DMS 273 (cell line): ENCODE measurements around the gene PDLIM7.

Experiments
- DNase-seq: peaks from one replicate; lab custom pipeline; 2025; ENCODE audit not compliant: unreplicated experiment; lab: John Stamatoyannopoulos, UW

The PDLIM7 gene

GRCh38 chr5:177446200-177447065 lies 51.0 kb downstream of the PDLIM7 start, which contains the start of gene PRR7:
PRR7 (plus strand) TSS chr5:177446814; CDS start chr5:177455068, 8,254 bp downstream.
- DNase-seq: peak; percentile 94

GRCh38 chr5:177445917-177446199 lies 51.5 kb downstream of the PDLIM7 start:
- no peak for DNase-seq

- DNase-seq: no peak
Observed at GRCh38 chr5:177445052-177445916, 52.1 kb downstream of the PDLIM7 start.

- DNase-seq: no peak
Observed at GRCh38 chr5:177444106-177445051, 53.0 kb downstream of the PDLIM7 start.

- no peak for DNase-seq
Observed at GRCh38 chr5:177443144-177443983, 54.0 kb downstream of the PDLIM7 start.

- no peak for DNase-seq
Observed at GRCh38 chr5:177442066-177442826, 55.2 kb downstream of the PDLIM7 start.

- no peak for DNase-seq
Observed at GRCh38 chr5:177440990-177441780, 56.2 kb downstream of the PDLIM7 start.

GRCh38 chr5:177440211-177440989 lies 57.0 kb downstream of the PDLIM7 start:
- peak; percentile 74 for DNase-seq

- no peak for DNase-seq
Observed at GRCh38 chr5:177439518-177440053, 57.8 kb downstream of the PDLIM7 start.

GRCh38 chr5:177438468-177438867 lies 58.9 kb downstream of the PDLIM7 start:
- DNase-seq: no peak

- DNase-seq: no peak
Observed at GRCh38 chr5:177437623-177438022, 59.8 kb downstream of the PDLIM7 start.

GRCh38 chr5:177435847-177436536 lies 61.4 kb downstream of the PDLIM7 start:
- no peak for DNase-seq

GRCh38 chr5:177434942-177435738 lies 62.3 kb downstream of the PDLIM7 start:
- DNase-seq: no peak

GRCh38 chr5:177434437-177434836 lies 63.0 kb downstream of the PDLIM7 start:
- DNase-seq: no peak

- DNase-seq: no peak
Observed at GRCh38 chr5:177433658-177434217, 63.7 kb downstream of the PDLIM7 start.
